ENCODE measurements around the gene PCDHGA2.
"Not testable (repeated sequence)": the region's sequence is repeated elsewhere in the genome, so short reads cannot be mapped to it uniquely, and the experiment has no call there.

Gene PCDHGA2

DNA sequence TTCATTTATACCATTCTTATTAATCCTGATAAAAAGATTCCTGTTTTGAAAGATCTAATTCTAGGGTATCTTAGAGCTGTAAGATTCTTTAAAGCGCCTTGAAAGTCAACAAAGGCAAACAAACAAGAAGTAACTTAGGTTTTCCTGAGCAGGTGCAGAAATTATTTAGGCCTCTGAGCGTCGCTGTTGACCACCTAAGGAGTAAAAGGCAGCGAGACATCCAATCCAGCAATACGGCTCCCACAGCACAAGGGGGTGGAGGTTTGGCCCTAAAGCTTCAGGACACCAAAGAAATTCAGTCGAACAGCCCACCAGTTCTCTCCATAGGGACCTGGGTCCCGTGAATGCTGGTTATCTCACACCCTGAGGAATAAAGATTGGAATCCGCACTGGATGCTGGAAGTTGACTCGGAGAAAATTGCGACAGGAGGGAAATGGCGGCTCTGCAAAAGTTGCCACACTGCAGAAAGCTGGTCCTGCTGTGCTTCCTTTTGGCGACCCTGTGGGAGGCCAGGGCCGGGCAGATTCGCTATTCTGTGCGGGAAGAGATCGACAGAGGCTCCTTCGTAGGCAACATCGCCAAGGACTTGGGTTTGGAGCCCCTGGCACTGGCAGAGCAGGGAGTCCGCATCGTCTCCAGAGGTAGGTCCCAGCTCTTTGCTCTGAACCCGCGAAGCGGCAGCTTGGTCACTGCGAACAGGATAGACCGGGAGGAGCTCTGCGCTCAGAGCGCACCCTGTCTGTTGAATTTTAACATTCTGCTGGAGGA, at the start of gene PCDHGA2:
PCDHGA2 (plus strand) TSS at position 223 of the 769 bp plus-strand sequence.
- no peak for DNase-seq

GRCh38 chr5:141298376-141298775, 40.2 kb upstream of the PCDHGA2 start:
- no peak for DNase-seq

DNA sequence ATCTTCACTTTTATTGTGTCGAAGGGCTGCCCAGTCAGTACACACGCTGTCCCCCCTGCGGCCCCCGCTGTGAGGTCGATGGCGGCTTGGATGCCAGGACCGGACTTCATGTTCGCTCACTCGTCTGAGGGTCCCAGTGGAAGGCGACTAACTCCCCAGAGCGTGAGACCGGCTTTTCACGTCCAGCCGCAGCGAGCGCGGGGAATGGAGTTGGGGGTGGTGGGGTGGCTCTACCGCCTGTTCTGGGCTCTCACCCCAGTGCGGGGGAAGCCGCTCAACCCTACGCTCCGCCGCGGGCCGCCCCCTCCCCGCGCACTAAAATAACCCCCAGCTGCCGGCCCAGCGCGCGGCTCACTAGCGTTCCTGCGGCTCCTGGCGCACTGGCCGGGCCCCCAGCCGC, 34.8 kb upstream of the PCDHGA2 start, which contains the start of gene SLC25A2:
SLC25A2 (minus strand) TSS at position 294 of the 400 bp plus-strand sequence; CDS start at position 110, 184 bp downstream.
- DNase-seq, result no peak

DNA sequence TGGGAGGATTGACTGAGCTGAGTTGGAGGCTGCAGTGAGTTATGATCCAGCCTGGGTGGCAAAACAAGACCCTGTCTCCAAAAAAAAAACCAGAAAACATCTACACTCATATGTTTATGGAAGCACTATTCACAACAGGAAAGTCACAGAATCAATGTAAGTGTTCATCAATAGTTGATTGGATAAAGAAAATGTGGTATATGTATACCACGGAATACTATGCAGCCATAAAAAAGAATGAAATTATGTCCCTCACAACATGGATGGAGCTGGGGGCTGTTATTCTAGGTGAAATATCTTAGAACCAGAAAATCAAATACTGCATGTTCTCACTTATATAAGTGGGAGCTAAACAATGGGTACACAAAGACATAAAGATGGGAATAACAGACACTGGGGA, 31.9 kb upstream of the PCDHGA2 start:
- DNase-seq, result no peak

- no peak for DNase-seq
These were observed 24.8 kb upstream of the PCDHGA2 start for GRCh38 chr5:141313711-141314110.

DNA sequence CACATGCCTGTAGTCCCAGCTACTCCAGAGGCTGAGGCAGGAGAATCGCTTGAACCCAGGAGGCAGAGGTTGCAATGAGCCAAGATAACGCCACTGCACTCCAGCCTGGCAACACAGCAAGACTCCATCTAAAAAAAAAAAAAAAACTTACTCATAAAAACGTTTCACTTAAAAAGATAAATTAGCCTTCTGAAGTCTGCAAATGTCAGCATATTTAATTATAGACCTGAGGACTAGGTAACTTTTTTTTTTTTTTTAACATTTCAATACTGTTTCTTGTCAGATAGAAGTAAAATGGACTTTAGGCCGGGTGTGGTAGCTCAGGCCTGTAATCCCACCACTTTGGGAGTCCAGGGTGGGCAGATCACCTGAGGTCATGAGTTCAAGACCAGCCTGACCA, 21.6 kb upstream of the PCDHGA2 start:
- not testable (repeated sequence) for DNase-seq

- no peak for DNase-seq
These were observed 19.4 kb upstream of the PCDHGA2 start for GRCh38 chr5:141319202-141319601.

GRCh38 chr5:141319699-141320098, 18.9 kb upstream of the PCDHGA2 start:
- no peak for DNase-seq

GRCh38 chr5:141320225-141321169, 18.1 kb upstream of the PCDHGA2 start, which contains the start of gene TAF7:
Gene TAF7, minus strand, starts transcription at chr5:141320784. Its CDS starts 740 bp downstream, at chr5:141320044.
- DNase-seq, result peak in 55 of 56 donors; percentile 39 to 94 (median 84)

GRCh38 chr5:141322261-141322660, 16.3 kb upstream of the PCDHGA2 start:
- DNase-seq, result no peak

DNA sequence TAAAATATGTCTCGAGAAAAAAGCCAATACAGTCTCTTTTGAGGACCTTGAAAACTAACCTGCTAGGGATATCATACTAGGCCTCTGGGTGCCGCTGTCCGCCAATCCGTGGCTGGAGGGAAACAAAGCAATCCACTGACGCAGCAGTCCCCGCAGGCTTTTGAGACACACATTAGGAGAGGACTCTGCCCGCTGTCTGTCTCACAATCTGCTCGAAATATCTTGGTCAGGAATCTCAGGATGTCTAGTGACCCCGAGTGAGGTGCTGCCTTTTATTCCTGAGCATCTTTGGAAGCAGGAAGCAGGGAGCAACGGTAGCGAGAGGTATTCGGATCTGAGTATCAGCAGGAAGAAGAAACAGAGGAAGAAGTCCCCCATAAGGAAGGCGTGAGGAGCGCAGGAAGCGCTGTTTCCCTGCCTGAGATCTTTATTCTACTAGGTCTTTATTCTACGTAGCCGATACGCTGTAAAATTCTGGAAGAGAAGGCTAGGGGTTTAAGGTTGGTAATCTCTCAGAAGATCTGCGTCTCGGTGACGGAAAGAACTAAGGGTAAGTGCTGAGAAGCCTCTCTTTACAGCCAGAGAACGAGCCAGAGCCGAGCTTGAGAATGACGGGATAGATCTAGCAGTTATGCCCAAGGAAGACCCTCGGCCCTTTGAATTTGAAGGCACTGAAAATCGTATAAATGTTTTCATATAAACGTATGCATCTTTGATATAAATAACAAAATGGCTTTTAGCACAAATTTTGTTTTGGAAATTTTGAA, 12.3 kb upstream of the PCDHGA2 start:
- DNase-seq, result peak in 54 of 56 donors; percentile 10 to 82 (median 48)

DNA sequence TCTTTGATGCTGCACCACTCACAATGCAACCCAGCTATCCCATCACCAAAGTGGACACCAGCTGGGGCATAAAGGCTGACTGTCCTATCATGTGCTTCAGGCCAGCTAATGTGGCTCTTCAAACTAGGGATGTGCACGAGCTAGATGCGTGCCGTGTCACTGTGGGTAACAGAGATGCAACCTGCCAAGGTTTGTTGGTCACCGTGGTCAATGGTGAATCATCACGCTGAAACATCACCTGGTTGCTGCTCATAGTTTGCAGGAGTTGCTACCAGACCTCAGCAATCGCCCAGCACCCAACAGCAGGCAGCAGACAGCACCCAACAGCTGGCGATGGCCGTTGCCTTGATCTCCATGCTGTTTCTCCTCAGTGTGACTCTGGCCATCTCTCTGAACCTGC, 10.3 kb upstream of the PCDHGA2 start:
- DNase-seq, result no peak

GRCh38 chr5:141330299-141331080, 8.1 kb upstream of the PCDHGA2 start, which contains the start of gene PCDHGA1:
Gene PCDHGA1, plus strand, starts transcription at chr5:141330514.
- peak in 3 of 56 donors; percentile 5 to 38 (median 21) for DNase-seq

- DNase-seq, result not testable (repeated sequence)
These were observed 6.0 kb upstream of the PCDHGA2 start for GRCh38 chr5:141332571-141332970.

- not testable (repeated sequence) for DNase-seq
These were observed 2.3 kb downstream of the PCDHGA2 start for GRCh38 chr5:141340781-141341354.

DNA sequence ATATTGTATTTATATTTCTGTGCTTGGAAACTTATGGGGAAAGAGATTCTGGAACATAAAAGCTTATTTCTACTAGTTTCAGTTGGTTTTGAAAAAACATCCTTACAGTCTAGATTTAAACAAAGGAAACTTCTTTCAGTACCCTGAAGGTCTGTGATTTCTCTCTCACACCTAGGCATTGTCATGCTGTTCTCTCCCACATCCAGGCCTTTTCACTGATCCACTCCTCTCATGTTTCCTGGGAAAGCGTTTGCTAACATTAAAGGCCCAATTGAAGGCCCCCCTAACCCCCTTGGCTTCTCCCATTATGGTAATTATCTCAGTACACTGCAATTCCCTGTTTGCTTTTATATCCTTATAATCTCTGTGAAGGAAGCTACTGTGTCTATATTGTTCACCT, 4.2 kb downstream of the PCDHGA2 start:
- DNase-seq, result no peak

DNA sequence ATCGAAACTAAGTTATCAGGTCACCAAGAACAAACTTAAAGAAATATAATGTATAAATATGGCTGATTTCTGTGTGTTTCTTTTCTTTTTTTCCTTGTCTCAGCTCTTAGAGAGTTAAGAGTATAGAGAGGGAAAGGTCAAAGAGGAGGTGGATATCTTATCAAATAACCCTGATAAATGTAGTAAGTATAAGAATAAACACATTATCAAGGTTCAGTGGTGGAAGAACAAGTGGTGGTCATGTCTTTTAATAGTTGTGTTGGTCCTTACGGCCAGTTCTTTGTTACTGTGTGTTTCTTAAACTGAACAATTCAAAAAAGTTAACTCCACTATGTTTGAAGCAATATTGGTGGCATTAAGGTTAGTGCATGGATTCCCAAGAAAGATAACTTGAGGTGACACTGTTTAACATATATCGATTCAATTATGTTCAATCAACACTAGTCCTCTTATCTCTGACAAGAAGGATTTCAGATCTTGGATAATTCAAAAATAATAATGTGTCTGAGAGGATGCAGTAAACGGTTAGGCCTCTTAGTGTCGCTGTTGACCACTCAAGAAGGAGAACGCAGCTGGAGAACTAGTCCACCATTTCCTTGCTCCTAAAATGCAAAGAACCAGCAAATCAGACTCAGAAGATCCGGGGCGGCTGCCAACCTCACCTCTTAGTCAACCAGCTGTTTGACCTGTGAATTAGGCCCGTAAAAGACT, 4.8 kb downstream of the PCDHGA2 start, which contains the start of gene PCDHGA3:
PCDHGA3 (plus strand) TSS at position 588 of the 711 bp plus-strand sequence. CDS start 205 bp downstream, outside the sequence.
- no peak for DNase-seq

DNA sequence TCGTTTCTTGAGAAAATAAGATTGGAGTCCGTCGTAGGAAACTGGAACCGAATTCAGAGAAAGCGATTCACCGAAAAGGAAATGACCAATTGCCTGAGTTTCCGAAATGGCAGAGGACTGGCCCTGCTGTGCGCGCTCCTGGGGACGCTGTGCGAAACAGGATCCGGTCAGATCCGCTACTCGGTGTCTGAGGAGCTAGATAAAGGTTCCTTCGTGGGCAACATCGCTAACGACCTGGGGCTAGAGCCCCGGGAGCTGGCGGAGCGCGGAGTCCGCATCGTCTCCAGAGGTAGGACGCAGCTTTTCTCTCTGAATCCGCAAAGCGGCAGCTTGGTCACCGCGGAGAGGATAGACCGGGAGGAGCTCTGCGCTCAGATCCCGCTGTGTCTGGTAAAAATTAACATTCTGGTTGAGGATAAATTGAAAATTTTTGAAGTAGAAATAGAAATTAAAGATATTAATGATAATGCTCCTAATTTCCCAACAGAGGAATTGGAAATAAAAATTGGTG, 5.4 kb downstream of the PCDHGA2 start:
- DNase-seq, result no peak

DNA sequence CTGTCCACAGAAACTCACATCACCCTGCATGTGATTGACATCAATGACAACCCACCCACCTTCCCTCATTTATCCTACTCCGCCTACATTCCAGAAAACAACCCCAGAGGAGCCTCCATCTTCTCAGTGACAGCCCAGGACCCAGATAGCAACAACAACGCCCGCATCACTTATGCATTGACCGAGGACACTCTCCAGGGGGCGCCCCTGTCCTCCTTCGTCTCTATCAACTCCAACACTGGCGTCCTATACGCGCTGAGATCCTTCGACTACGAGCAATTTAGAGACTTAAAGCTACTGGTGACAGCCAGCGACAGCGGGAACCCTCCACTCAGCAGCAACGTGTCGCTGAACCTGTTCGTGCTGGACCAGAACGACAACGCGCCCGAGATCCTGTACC, 6.8 kb downstream of the PCDHGA2 start:
- DNase-seq, result no peak

Measured in nucleus accumbens (tissue), 56 donors.